ENCODE measurements around the gene SYT5. TPM values are rescaled to one million over a fixed set of nuclear protein-coding genes. Genes with fewer than 3 reads are reported as not detected.
A peak's percentile ranks its signal among the peaks of the same experiment; 100 is the strongest.
"Not testable (repeated sequence)": the region's sequence is repeated elsewhere in the genome, so short reads cannot be mapped to it uniquely, and the experiment has no call there.

Gene SYT5
- total RNA-seq, 1 experiment from 2014 or later: not detected

DNA sequence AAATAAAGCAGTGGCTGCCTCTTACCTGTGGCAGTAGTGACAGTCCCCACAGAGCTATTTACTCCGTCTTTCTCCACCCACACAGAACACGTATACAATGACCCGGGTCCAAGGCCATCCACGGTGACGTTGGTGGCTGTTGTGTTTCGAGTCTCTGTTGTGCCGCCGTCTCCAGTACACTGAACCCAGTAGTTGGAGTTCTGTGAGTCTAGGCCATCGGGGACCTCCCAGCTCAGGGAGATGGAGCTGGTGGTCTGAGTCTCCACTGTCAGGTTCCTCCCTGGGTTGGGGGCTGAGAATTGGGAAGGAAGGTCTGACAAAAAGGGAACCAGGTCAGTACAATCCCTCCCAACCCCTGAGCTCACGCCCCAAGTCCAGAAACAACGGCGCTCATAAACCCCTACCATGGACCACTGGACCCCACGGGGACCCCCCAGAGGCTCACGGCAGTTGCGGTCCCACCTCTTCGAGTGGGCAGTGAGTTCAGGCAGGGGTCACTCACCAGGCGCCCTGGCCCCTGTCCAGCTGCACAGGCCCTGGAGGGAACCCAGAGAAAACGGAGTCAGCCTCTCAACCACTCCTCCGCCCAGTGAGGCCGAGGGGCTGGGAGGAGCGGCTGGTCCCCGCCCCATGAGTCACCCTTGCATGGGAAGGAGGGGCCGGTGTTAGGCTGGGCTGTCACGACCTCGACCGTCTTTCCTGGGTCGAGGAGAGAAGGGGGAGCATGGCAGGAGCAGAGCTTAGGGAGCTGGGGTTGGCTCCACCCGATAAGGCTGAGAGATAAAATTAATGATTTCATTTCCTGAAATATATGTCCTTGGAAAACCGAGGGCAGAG lies 26.8 kb upstream of the SYT5 start:
- POLR2A ChIA-PET: interaction anchor here (0.6 to 1.2 kb wide), 3 partner anchors 73 to 240 kb away, joined by 3 to 4 read pairs (median 3); partner anchors contain the start of genes HSPBP1 and UBE2S
- peak overlapping the region; percentile 92 for H3K27ac Mint-ChIP-seq (ENCODE audit: unreplicated experiment)
- Histone ChIP-seq H3K36me3 (ENCODE audit: control insufficient read depth, insufficient read depth, low read length) (no peaks in the 10 kb centered on the region), H3K4me1 (peaks cover 26% of the 10 kb centered on the region), H3K27me3 (replicated peaks; ENCODE audit: control insufficient read depth, insufficient read depth, low read length) (no peaks in the 10 kb centered on the region), H3K9me3 (no peaks in the 10 kb centered on the region), H3K4me3 (ENCODE audit: low read depth, low read length) (peak overlapping the region; percentile 8; the same call in 1 of the 2 replicates)
- H3K27me3 Mint-ChIP-seq (ENCODE audit: insufficient read depth, unreplicated experiment): no peaks in the 10 kb centered on the region
- TF ChIP-seq, protein P1, sequence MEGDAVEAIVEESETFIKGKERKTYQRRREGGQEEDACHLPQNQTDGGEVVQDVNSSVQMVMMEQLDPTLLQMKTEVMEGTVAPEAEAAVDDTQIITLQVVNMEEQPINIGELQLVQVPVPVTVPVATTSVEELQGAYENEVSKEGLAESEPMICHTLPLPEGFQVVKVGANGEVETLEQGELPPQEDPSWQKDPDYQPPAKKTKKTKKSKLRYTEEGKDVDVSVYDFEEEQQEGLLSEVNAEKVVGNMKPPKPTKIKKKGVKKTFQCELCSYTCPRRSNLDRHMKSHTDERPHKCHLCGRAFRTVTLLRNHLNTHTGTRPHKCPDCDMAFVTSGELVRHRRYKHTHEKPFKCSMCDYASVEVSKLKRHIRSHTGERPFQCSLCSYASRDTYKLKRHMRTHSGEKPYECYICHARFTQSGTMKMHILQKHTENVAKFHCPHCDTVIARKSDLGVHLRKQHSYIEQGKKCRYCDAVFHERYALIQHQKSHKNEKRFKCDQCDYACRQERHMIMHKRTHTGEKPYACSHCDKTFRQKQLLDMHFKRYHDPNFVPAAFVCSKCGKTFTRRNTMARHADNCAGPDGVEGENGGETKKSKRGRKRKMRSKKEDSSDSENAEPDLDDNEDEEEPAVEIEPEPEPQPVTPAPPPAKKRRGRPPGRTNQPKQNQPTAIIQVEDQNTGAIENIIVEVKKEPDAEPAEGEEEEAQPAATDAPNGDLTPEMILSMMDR (IDR thresholded peaks at IDR 0.05; ENCODE audit: insufficient read depth in 1 of 2, low read depth in 1 of 2, low read length in 1 of 2, severe bottlenecking in 1 of 2, unreplicated experiment in 1 of 2): no peak
- TSS peak; percentile 67 for BruUV-seq (replicated peaks)
- peaks cover 6% of the 10 kb centered on the region for H3K36me3 Mint-ChIP-seq (ENCODE audit: insufficient read depth, unreplicated experiment)
- peak overlapping the region; percentile 68 for H3K4me3 Mint-ChIP-seq (ENCODE audit: unreplicated experiment)
- no peaks in the 10 kb centered on the region for H3K9me3 Mint-ChIP-seq (ENCODE audit: unreplicated experiment)
- peak; percentile 88 to 91 for DNase-seq
- CTCF ChIA-PET: interaction anchor here (0.6 to 1.0 kb wide), 2 partner anchors 27 to 213 kb away, joined by 3 read pairs; no protein-coding TSS in a partner anchor
- intact Hi-C loops (cut with micrococcal nuclease; ENCODE audit: unreplicated experiment): loop anchor here (5.0 kb wide), 1 partner anchor 35 kb away; no protein-coding TSS in a partner anchor
- peaks cover 19% of the 10 kb centered on the region for H3K4me1 Mint-ChIP-seq (ENCODE audit: low read depth, unreplicated experiment)

DNA sequence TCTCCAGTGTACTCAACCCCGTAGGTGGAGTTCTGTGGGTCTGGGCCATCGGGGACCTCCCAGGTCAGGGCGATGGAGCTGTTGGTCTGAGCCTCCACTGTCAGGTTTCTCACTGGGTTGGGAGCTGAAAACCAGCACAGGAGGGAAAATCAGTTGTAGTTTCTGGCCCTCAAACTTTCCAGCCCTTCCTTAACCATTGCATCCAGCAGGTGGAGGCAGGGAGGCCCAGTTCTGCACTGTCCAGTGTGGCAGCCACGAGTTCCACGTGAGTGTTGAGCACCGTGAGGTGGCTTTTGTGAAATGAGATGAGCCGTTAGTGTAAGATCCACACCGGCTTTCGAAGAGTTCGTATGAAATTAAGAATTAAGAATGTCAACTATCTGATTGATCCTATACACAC lies 22.1 kb upstream of the SYT5 start:
- H3K27me3 ChIP-seq (replicated peaks; ENCODE audit: control insufficient read depth, insufficient read depth, low read length); H3K4me1 ChIP-seq; H3K27me3 Mint-ChIP-seq (ENCODE audit: insufficient read depth, unreplicated experiment); H3K4me3 Mint-ChIP-seq (ENCODE audit: unreplicated experiment); H3K36me3 Mint-ChIP-seq (ENCODE audit: insufficient read depth, unreplicated experiment); intact Hi-C loops (cut with micrococcal nuclease; ENCODE audit: unreplicated experiment); H3K9me3 Mint-ChIP-seq (ENCODE audit: unreplicated experiment); H3K36me3 ChIP-seq (ENCODE audit: control insufficient read depth, insufficient read depth, low read length); H3K4me3 ChIP-seq (ENCODE audit: low read depth, low read length); CTCF ChIA-PET; H3K4me1 Mint-ChIP-seq (ENCODE audit: low read depth, unreplicated experiment); H3K9me3 ChIP-seq; POLR2A ChIA-PET; BruUV-seq (replicated peaks); H3K27ac Mint-ChIP-seq (ENCODE audit: unreplicated experiment): not testable (repeated sequence)
- DNase-seq: peak in 1 of 2 experiments; percentile 40
- TF ChIP-seq, protein P1 (IDR thresholded peaks at IDR 0.05; ENCODE audit: insufficient read depth in 1 of 2, low read depth in 1 of 2, low read length in 1 of 2, severe bottlenecking in 1 of 2, unreplicated experiment in 1 of 2): peak in 1 of 2 experiments; percentile 40

DNA sequence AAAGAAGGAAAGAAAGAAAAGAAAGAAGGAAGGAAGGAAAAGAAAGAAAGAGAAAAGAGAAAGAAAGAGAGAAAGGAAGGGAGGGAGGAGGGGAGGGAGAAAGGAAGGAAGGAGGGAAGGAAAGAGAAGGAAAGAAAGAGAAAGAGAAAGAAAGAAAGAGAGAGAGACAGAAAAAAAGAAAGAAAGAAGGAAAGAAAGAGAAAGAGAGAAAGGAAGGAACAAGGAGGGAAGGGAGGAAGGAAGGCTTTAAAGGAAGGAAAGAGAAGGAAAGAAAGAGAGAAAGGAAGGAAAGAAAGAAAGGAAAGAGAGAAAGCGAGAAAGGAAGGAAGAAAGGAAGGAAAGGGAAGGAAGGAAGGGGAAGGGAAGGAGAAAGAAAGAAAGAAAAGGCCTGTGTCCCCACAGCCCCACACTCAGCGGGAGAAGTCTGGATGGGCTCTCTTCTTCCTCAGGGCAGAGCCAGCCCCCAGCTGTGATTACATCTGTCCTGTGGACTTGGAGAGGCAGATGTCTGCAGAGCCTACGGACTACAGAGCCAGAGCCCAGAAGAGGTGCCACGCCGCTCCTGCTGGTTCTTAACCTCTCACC lies 19.6 kb upstream of the SYT5 start:
- ChIA-PET CTCF (no interaction called here), POLR2A (no interaction called here)
- Histone ChIP-seq H3K36me3 (ENCODE audit: control insufficient read depth, insufficient read depth, low read length) (no peaks in the 10 kb centered on the region), H3K9me3 (no peaks in the 10 kb centered on the region), H3K4me3 (ENCODE audit: low read depth, low read length) (no peak overlapping the region), H3K27me3 (replicated peaks; ENCODE audit: control insufficient read depth, insufficient read depth, low read length) (no peaks in the 10 kb centered on the region), H3K4me1 (no peaks in the 10 kb centered on the region)
- Mint-ChIP-seq H3K27me3 (ENCODE audit: insufficient read depth, unreplicated experiment) (no peaks in the 10 kb centered on the region), H3K27ac (ENCODE audit: unreplicated experiment) (no peak overlapping the region), H3K4me1 (ENCODE audit: low read depth, unreplicated experiment) (no peaks in the 10 kb centered on the region), H3K4me3 (ENCODE audit: unreplicated experiment) (no peak overlapping the region), H3K36me3 (ENCODE audit: insufficient read depth, unreplicated experiment) (no peaks in the 10 kb centered on the region), H3K9me3 (ENCODE audit: unreplicated experiment) (no peaks in the 10 kb centered on the region)
- intact Hi-C loops (cut with micrococcal nuclease; ENCODE audit: unreplicated experiment): no loop called here
- DNase-seq: no peak
- TF ChIP-seq, protein P1 (IDR thresholded peaks at IDR 0.05; ENCODE audit: insufficient read depth in 1 of 2, low read depth in 1 of 2, low read length in 1 of 2, severe bottlenecking in 1 of 2, unreplicated experiment in 1 of 2): no peak
- no TSS peak for BruUV-seq (replicated peaks)
